ENCODE results near the gene DUSP28.

DNA sequence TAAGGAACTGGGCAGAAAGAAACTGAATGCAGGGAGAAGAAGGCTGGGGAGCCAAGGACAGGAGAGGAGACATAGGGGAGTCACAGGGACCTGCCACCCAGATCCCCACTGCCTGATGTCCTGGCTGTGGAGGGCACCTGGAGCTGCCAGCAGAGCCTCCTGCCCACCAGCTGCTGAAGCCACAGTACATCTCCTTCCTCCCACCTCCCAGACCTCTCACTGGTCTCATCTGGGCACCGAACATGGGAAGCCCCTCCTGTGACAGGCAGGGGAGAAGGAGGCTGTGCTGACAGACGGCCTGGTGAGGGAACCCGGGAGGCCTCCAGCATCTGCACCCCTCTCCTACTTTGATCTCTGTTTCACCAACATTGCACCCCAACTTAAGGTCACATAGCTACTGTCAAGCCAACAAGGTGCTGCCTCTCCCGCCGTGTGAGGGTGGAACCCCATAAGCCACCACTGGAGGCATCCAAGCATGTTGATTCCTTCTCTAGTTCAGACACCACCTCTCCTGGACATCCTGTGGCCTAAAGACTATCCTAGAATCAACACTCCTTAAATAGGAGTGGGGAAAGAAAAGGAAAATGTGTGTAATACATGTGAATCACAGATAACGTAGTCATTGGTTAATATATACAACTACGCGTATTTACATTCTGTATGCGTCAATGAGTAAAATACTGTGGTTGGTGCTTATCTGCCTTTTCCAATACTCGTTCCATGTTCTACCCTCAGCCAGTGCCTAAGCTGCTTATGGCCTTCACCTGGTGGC, 4.6 kb downstream of the DUSP28 start:
- TF ChIP-seq, protein P1, sequence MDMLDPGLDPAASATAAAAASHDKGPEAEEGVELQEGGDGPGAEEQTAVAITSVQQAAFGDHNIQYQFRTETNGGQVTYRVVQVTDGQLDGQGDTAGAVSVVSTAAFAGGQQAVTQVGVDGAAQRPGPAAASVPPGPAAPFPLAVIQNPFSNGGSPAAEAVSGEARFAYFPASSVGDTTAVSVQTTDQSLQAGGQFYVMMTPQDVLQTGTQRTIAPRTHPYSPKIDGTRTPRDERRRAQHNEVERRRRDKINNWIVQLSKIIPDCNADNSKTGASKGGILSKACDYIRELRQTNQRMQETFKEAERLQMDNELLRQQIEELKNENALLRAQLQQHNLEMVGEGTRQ (IDR thresholded peaks at IDR 0.05; ENCODE audit: borderline replicate concordance, low read depth, low read length), result no peak
- no peak for TF ChIP-seq SPI1 (IDR thresholded peaks at IDR 0.05; ENCODE audit: borderline replicate concordance, insufficient read depth, low read depth, low read length)
- TF ChIP-seq HDAC6 (IDR thresholded peaks at IDR 0.05; ENCODE audit: unreplicated experiment), result no peak
- TF ChIP-seq ZBTB33 (IDR thresholded peaks at IDR 0.05), result no peak
- TF ChIP-seq, protein P2, sequence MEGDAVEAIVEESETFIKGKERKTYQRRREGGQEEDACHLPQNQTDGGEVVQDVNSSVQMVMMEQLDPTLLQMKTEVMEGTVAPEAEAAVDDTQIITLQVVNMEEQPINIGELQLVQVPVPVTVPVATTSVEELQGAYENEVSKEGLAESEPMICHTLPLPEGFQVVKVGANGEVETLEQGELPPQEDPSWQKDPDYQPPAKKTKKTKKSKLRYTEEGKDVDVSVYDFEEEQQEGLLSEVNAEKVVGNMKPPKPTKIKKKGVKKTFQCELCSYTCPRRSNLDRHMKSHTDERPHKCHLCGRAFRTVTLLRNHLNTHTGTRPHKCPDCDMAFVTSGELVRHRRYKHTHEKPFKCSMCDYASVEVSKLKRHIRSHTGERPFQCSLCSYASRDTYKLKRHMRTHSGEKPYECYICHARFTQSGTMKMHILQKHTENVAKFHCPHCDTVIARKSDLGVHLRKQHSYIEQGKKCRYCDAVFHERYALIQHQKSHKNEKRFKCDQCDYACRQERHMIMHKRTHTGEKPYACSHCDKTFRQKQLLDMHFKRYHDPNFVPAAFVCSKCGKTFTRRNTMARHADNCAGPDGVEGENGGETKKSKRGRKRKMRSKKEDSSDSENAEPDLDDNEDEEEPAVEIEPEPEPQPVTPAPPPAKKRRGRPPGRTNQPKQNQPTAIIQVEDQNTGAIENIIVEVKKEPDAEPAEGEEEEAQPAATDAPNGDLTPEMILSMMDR (IDR thresholded peaks at IDR 0.05 in 2 of 3, conservative IDR thresholded peaks at IDR 0.05 in 1 of 3; ENCODE audit: control insufficient read depth in 2 of 3, extremely low read depth in 1 of 3, insufficient read depth in 1 of 3, low read depth in 3 of 3, low read length in 3 of 3), result peak in 2 of 3 experiments; percentile 32 to 37; a peak in 2 of 6 replicates
- no peak for TF ChIP-seq ZBTB40 (IDR thresholded peaks at IDR 0.05; ENCODE audit: borderline replicate concordance)
- no peak for TF ChIP-seq CBX5 (IDR thresholded peaks at IDR 0.05; ENCODE audit: low read depth)
- TF ChIP-seq MXI1 (IDR thresholded peaks at IDR 0.05; ENCODE audit: low read depth, low read length), result no peak
- no peak for TF ChIP-seq POLR2A (IDR thresholded peaks at IDR 0.05; ENCODE audit: low read depth, low read length)
- no peak for TF ChIP-seq TAF1 (IDR thresholded peaks at IDR 0.05; ENCODE audit: borderline replicate concordance, low read depth, low read length)
- no peak for TF ChIP-seq SP1 (IDR thresholded peaks at IDR 0.05; ENCODE audit: low read depth, low read length)
